Renal pelvis (tissue), 4 donors: ENCODE results near the gene ADARB1. TPM values are rescaled to one million over a fixed set of nuclear protein-coding genes. Genes with fewer than 3 reads are reported as not detected.
"Not testable (repeated sequence)": the region's sequence is repeated elsewhere in the genome, so short reads cannot be mapped to it uniquely, and the experiment has no call there.

Source experiments
- DNase-seq: peaks from one replicate; pipeline ENCODE4 v3.0.0-alpha.2; 2013
- polyA plus RNA-seq, 3 donors: library from polyadenylated mRNA; unstranded; fragments of 120-200 nt; gene quantifications; one replicate each; pipeline ENCODE4 v1.2.1, GENCODE V29; 2013; ENCODE audit not compliant: insufficient read length in 3 of 3

Gene ADARB1
- polyA plus RNA-seq, 3 donors, result 15.3 to 20.9 (median 18.9) TPM

DNA sequence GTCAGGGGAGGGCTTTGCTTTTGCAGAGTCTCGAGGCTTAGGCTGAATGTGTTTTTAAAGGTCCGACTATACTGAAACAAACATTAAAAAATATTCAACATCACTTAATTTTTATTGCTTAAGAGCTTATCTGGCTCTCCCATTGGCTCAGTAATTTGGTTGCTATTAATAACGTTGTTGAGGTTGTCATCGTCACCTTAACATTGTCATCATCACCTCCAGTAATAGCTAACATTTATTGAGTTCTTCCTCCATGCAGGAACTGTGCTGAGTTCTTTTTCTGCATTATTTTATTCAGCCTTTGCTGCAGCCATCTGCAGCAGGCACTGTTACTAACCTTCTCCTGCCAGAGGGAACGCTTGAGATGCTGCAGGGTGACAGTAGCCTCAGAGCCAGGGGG is 40.1 kb downstream of the ADARB1 start:
- DNase-seq, result no peak

DNA sequence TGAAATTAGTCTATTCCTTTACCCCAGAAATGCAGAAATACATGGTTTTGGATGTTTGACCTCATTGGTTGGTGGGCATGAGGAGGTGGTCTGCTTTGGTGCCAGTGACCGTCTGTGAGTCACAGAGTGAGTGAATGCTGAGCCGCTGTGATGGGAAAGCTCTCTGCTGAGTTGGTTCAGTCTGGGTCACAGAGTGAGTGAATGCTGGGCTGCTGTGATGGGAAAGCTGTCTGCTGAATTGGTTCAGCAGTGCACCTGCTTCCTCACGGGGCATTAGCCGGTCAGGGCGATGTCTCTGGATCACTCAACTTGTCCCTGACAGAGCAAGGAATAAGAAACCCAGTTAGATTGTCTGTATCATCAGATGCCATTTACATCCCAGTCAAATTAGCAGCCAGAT is 40.8 kb downstream of the ADARB1 start:
- no peak for DNase-seq

- no peak for DNase-seq
These were observed 41.7 kb downstream of the ADARB1 start for GRCh38 chr21:45116066-45116465.

DNA sequence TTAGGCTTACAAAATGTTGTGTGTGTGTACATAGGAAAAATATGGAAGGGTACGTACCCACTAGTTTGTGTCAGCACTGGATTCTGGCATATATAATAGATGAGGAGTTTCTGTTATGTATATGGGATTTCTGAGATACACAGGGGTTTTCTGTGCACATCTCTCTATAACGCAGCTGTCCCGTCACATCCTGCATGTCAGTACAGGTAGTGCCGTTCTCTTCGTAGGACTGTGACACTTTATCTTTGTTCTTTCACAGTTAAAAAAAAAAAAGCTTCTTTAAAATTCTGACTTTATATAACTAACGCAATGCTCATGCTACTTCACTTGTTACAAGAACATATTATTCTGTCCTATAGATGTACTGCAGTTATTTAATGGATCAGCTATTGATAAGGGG is 42.9 kb downstream of the ADARB1 start:
- DNase-seq, result no peak

DNA sequence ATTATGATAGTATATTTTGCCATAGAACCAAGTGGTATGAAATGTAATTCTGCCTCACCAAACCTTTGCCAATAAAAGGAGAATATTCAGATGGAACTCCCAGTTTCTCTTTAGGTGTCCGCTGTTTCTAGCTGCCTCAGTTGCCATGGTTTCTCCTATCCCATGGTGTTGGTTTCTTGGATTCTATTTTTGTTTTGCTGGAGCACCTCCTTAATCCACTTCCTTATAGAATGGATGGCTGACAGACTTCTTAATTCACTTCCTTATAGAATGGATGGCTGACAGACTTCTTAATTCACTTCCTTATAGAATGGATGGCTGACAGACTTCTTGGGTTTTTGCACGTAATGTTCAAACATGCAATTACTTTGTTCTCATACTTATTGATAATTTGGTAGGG is 43.7 kb downstream of the ADARB1 start:
- DNase-seq, result no peak

- DNase-seq, result no peak
These were observed 45.4 kb downstream of the ADARB1 start for GRCh38 chr21:45119812-45120211.

- no peak for DNase-seq
These were observed 46.6 kb downstream of the ADARB1 start for GRCh38 chr21:45120975-45121374.

- DNase-seq, result no peak
These were observed 47.6 kb downstream of the ADARB1 start for GRCh38 chr21:45122030-45122429.

GRCh38 chr21:45122432-45123132 is 48.2 kb downstream of the ADARB1 start:
- no peak for DNase-seq

DNA sequence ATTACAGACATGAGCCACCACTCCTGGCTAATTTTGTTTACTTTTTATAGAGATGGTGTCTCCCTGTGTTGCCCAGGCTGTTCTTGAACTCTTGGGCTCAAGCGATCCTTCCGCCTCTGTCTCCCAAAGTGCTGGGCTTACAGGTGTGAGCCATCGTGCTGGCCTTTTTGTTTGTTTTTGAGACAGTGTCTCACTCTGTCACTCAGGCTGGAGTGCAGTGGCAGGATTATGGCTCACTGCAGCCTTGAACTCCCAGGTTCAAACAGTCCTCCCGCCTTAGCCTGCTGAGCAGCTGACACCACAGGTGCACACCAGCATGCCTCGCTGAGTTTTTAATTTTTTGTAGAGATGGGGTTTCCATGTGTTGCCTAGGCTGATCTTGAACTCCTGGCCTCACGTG is 49.1 kb downstream of the ADARB1 start:
- no peak for DNase-seq

DNA sequence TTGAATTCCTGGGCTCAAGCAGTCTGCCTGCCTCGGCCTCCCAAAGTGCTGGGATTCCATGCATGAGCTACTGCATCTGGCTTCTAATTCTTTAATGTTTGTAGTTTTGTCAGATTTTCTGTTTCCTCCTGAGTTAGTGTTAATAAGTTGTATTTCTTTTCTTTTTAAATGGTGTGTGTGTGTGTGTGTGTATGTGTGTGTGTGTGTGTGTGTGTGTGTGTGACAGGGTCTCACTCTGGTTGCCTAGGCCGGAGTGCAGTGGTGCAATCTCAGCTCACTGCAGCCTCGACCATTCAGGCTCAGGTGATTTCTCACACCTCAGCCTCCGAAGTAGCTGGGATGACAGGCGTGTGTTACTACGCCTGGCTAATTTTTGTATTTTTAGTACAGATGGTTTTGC is 50.2 kb downstream of the ADARB1 start:
- DNase-seq, result no peak

GRCh38 chr21:45125357-45125756 is 51.0 kb downstream of the ADARB1 start:
- no peak for DNase-seq

DNA sequence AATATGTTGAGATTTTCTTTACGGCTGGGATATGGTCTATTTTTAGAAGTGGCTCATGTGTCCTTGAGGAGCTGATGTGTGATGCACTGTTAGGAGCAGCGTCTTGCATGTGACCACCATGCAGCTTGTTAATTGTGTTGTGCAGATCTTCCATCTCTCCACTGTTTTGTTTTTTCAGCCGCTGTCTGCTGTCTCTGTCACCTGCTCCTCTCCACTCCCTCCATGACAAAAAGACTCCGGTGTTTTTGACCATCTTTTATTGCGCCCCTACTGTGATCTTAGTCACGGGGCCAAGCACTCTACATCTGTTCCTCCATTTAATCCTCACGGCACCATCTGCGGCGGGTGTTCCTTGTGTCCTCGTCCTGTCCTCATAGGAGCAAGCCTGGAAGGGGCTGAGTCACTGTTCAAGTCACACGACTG is 51.8 kb downstream of the ADARB1 start:
- no peak for DNase-seq

GRCh38 chr21:45126983-45127382 is 52.6 kb downstream of the ADARB1 start:
- no peak for DNase-seq

DNA sequence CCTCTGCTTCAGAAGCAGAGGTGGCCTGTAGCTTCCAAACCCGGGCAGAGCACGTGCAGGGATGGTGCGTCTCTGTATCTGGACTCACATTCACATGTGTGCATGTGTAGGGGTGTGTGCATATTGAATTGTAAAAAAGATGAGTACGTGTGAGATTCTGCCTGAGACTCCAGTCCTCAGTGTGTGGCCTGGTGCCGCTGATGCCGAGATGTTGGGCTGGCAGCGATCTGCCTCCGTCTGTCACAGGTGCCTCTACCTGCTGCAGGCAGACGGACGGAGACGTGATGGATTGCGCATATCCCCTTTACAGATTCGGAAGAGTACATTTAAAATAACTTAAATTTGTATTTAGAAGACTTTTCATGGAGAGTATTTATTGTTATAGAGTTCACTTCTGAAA is 53.6 kb downstream of the ADARB1 start:
- DNase-seq, result no peak

DNA sequence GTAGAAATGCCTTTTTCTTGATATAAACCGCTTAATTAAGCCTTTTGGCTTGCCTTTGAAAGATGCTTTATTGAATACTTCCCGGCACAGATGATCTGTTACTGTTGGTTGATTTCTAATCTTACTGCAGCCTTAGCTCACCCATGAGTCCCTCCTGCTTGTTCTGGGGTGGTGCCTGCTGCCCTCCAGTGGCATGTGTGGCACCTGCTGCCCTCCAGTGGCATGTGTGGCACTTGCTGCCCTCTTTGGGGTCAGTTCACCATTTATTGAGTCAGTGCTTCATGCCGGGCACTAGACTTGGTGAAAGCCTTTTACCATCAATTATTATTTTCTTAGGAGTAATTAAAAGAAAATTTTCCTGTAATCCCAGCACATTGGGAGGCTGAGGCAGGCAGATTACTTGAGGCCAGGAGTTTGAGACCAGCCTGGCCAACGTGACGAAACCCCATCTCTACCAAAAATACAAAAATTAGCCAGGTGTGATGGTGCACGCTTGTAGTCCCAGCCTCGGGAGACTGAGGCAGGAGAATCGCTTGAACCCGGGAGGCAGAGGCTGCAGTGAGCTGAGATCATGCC is 54.3 kb downstream of the ADARB1 start:
- DNase-seq, result peak; percentile 51

DNA sequence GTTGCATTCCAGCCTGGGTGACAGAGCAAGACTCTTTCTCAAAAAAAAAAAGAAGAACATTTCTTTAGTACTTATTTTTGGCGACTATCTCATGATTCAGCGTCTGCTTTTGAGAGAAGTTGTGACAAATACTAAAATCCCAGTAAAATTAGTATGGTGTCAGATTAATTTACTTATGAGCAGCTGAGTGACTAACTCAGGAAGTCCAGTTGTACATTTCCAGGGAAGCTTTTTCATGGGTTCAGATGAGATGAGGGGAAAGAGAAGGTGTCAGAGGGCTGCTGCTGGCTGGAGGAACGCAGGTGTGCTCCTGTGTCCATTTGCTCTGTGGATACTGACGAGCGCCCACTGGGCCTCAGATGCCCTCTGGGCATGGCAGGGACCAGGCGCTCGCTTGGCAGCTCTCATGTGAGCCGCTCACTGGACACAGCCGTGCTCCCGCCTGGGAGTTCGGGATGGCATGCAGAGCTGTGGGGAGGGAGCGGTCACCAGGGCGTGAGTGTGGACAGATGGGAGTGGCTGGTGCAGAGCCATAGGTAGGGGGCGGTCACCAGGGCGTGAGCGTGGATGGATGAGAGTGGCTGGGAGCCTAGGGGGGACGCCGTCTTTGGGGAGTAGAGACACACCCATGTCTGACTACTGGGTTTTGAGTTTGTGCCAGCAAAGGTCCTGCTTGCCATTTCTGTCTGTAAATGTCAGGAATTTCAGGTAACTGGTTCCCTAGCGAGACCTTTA is 55.0 kb downstream of the ADARB1 start:
- DNase-seq, result no peak

DNA sequence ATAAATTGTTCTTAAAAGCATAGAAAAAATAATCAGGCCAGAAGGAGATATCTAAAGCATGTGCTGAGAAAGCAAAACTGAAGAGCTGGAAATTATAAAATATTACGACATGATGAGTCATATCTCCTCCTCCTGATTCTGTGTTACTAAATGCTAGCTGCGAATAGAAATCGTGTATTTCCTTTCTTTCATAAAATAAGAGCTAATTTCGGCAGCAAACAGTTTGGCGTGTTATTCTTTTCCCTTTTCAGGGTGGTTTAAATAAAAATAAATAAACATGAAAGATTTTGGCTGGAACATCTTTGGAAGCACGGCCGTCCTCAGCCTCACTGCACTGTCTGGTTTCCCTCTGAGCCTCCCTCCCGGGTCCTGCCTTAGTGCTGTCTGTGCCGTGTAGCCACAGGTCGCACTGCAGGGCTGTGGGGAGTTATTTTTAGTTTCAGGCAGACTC is 56.0 kb downstream of the ADARB1 start:
- no peak for DNase-seq

DNA sequence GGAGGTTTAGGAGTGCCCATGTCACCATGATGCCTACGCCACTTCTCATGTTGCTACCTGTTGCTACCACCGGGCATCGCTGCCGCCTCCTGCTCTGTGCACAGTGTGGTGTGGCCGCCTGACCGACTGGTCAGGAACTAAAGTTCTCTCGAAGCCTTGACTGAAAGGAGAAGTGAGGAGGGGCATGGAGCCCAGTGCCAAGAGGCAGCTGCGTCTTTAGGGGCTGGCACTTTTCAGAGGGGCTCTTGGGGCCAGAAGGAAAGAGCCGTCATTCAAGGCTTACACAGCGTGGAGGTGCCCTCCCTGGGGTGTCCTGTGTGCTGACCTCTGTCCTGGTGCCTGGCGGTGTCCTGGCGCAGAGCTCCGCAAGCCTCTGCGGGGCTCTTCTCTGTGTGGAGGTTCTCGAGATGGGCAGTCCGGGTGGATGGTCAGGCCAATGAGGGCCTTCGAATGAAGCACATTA is 57.2 kb downstream of the ADARB1 start:
- DNase-seq, result no peak

DNA sequence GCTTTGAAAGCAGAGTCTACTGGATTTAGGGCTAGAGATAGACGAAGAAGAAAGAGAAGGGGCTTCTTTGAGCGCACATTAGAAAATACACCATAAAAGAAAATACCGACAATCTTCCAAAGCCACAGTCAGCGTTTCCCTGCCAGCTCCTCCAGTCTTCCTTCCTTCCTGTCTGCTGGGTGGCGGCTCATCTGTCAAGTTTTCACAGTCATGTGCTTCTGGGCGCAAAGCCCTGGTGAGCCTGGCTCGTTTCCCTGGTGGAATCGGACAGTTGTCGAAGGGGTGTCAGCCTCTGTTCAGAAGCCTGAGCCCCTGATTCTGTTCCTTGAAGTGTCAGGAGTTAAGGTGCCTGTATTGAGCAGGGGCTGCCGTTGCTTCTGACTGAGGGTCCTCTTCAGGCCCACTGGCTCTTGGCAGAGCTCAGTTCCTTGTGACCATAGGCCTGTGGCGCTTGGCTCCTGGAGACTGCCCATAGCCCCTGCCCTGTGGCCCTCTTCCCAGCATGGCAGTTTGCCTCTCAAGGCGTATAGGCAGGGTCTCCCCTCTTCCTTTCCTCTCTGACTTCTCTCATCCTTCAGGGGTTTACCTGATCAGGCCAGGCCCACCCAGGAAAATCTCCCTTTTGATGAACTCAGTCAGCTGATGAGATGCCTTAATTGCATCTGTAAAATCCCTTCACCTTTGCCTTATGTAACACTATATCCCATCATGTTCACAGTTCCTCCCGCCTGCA is 58.6 kb downstream of the ADARB1 start:
- DNase-seq, result no peak

DNA sequence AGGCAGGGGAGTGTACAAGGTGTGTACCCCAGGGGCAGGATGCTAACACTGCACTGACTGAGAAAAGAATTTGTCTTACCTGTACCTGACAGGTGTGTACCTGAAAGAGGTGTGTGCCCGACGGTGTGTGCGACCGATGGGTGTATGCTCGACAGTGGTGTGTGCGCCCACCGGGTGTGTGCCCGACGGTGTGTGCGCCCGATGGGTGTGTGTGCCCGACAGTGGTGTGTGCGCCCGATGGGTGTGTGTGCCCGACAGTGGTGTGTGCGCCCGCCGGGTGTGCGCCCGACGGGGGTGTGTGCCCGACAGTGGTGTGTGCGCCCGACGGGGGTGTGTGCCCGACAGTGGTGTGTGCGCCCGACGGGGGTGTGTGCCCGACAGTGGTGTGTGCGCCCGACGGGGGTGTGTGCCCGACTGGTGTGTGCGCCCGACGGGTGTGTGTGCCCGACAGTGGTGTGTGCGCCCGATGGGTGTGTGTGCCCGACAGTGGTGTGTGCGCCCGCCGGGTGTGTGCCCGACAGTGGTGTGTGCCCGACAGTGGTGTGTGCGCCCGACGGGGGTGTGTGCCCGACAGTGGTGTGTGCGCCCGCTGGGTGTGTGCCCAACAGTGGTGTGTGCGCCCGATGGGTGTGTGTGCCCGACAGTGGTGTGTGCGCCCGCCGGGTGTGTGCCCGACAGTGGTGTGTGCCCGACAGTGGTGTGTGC is 59.3 kb downstream of the ADARB1 start:
- DNase-seq, result not testable (repeated sequence)
